Measurements from ENCODE around the gene ALG1L2.
"Not testable (repeated sequence)": the region's sequence is repeated elsewhere in the genome, so short reads cannot be mapped to it uniquely, and the experiment has no call there.

DNA sequence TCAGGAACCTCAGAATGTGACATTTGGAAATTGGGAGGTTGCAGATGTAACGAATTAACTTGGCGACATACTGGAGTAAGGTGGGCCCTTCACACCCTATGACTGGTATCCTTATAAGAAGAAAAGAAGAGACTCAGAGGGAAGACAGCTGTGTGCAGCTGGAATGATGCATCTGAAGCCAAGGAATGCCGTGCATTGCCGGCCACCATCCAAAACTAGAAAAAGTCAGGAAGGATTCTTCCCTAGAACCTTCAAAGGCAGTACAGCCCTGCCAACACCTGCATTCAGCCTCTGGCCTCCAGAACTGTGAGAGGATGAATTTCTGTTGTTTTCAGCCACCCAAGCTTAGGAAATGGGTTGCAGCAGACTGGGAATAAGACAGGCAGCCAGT, 23.4 kb upstream of the ALG1L2 start:
- not testable (repeated sequence) for TF ChIP-seq CTCF, ZNF629, ZNF133, ZBTB1, ZNF600 (tag by site-specific recombination; IDR thresholded peaks at IDR 0.05)
